HG02610 (cell line): Measurements from ENCODE around the gene U2AF2.

Source experiments
- ATAC-seq: cut with Tn5 transposase; IDR thresholded peaks from one replicate; pipeline ENCODE4 v1.9.1; 2021; ENCODE audit warnings: mild to moderate bottlenecking, moderate library complexity; ENCODE audit not compliant: unreplicated experiment

The U2AF2 gene

GRCh38 chr19:55654323-55654867 lies 440 bp upstream of the U2AF2 start:
- ATAC-seq: peak; percentile 50

- no peak for ATAC-seq
Observed at GRCh38 chr19:55655648-55656040, 809 bp downstream of the U2AF2 start.

DNA sequence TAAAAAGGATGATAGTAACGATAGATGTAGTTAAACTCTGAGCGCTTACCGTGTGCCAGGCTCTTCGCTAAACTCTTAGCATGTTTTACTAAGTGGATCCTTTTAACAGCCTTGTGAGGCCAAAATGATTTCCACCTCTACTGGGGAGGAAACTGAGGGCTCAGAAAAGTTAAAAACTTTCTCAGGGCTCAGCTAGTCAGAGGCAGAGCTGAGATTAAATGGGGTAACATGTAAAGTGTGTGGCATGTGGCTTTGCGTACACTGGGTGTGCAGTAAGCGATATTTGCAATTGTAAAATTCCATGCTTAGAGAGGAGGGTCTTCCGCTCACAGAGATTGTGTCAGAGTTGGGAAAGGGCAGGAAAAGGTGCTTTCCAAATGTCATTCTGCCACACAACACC lies 1.7 kb downstream of the U2AF2 start:
- no peak for ATAC-seq

- ATAC-seq: no peak
Observed at GRCh38 chr19:55656988-55657747, 2.3 kb downstream of the U2AF2 start.

- no peak for ATAC-seq
Observed at GRCh38 chr19:55658846-55659459, 4.1 kb downstream of the U2AF2 start.

DNA sequence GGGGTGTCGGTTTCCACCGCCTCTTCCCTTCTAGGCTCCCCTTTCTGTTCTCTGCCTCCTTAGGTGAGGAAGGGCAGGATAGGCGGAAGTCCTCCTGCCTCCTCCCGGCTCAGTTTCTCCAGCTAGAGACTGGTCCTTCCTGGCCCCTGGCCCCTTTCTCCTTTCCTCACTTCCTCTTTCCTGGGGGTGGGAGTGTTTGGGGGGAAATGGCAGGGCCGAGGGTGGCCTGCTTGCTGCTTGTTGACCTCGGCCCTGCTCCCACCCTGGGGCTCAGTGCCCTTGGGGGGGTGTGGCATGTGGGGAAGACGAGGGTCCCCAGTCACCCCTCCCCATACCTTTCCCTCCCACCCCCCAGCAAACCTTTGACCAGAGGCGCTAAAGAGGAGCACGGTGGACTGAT lies 5.0 kb downstream of the U2AF2 start:
- no peak for ATAC-seq

DNA sequence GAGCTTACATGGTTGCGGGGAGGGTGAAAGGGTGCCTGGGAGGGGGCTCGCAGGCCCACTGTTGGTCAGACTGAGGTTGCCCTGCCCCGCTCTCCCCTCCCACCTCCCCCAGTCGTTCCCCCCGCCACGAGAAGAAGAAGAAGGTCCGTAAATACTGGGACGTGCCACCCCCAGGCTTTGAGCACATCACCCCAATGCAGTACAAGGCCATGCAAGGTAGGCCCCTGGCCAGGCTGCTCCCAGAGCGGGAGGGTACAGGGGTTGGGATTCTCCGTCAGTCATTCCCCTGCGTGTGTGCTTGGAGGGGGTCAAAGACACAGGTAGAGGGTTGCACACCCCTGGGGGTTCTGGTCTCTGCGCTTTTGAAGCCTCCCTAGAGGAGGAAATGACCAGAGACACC lies 5.6 kb downstream of the U2AF2 start:
- no peak for ATAC-seq

DNA sequence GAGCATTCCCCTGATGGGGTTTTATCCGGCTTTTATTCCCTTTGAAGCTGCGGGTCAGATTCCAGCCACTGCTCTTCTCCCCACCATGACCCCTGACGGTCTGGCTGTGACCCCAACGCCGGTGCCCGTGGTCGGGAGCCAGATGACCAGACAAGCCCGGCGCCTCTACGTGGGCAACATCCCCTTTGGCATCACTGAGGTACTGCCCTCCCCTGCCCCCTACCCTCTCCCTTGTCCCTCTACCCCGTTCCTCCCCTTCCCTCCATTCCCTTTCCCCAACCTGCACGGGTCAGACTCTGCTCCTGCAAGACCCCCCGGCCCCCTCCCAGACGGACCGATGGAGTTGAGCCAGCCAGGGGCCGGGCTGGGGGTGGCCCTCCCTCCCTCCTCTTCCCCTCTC lies 6.2 kb downstream of the U2AF2 start:
- ATAC-seq: no peak

DNA sequence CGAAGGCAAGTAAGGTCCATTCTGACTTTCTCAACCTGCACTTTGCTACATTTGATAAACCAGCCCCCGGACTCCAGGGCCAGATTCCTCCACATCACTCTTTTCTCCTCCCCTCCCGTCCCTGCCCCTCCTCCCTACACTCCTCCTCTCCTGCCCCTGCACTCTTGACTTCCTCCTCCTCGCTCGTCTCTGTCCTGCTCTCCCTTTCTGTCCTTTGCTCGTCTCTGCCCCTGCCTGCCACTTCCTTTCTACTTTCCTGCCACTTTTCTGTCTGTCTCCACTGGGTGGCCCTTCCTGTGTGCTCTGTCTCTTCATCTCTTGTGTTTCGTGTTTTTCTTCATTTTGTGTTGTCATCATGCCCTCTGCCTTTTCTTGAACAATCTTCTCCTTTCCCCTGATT lies 7.0 kb downstream of the U2AF2 start:
- ATAC-seq: no peak

DNA sequence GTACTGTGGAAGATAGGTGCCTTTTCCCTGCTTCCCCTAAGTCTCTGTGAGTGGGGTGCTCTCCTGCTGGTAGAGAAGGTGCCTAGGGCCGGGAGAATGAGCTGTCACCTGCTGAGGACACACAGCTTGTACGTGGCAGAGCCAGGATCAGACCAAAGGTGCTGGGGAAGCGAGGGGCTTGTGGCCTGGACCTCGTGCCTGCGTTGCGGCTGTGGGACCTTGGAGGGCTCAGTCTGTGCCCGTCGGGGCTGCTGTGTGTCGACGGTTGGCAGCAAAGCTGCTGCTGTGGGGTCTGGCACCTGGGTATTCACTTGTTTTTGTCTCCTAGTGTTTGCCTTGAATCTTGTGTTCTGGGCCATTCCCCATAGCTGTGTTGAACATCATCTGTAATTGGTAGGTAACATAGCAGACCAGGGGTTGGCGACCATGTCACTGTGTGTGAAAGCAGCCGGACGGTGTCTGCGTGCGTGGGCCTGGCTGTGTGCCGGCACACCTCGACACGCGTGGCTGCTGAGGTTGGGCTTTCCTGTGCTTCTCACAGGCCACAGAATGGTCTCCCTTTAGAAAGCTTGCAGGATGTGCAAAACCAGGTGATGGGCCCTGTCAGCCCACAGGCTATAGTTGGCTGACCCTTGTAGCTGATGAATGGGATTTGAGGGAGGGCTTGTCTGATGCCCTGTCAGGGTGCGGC lies 9.2 kb downstream of the U2AF2 start:
- no peak for ATAC-seq

DNA sequence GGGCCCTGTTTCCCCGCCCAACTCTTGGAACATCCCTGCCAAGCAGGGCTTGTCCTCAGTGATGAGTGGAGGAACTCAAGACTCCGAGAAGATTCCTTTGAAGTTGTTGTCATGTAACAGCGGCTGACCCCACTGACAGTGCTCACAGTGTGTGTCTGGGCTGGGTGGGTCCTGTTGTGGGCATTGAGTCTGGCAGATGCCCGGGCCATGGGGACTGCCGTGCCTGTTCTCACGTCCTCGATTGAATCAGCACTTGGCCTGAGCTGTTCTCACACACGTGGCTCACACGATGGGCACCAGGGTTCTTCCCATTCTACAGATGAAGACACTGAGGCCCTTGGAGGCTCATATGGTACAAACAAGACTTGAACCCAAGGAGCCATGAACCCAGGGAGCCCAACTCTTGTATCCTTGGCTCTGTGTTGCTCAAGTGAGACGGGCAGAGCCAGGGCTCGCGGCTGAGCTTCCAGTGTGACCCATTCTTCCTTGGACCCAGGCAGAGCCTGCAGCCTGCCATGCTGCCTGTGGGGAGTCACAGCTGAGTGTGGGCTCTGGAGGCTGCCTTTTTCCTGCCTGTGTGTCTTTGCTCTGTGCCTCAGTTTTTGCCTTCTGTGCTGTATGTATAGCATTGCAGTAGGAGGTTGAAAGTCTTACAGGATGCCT lies 11.6 kb downstream of the U2AF2 start:
- no peak for ATAC-seq

DNA sequence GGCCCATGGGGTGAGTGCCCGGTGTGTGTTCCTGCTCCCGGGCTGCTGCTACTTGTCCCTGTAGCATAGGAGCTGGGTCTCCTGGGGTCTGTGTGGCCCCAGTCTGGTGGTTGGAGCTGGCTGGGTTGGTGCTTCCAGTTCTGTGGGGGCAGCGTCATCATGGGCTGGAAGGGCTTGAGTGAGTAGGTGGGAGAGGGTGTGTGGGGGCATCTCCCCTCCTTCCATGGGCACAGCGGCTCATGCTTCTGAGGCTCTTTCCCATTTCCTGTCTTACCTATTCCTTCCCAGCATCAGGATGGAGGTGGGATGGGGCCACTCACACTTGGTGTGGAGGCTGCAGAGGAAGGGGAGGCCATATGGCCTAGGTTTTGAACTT lies 12.2 kb downstream of the U2AF2 start:
- no peak for ATAC-seq

GRCh38 chr19:55667511-55667910 lies 12.7 kb downstream of the U2AF2 start:
- ATAC-seq: no peak

DNA sequence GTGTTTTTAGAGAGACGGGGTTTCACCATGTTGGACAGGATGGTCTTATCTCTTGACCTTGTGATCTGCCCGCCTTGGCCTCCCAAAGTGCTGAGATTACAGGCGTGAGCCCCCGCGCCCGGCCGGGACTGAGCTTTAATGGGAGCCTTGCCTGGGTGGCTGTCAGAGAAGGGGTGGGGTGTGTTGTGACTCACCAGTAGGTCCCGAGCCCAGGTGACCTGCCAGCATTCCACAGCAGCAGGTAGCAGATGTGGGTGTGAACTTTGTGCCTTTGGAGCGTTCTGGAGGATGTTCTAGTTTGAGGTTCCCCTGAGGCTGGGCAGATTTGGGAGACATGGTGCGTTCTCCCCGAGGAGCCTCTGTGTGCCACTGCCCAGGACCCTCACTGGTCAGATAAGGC lies 13.1 kb downstream of the U2AF2 start:
- no peak for ATAC-seq

GRCh38 chr19:55668603-55669348 lies 13.9 kb downstream of the U2AF2 start:
- ATAC-seq: no peak

DNA sequence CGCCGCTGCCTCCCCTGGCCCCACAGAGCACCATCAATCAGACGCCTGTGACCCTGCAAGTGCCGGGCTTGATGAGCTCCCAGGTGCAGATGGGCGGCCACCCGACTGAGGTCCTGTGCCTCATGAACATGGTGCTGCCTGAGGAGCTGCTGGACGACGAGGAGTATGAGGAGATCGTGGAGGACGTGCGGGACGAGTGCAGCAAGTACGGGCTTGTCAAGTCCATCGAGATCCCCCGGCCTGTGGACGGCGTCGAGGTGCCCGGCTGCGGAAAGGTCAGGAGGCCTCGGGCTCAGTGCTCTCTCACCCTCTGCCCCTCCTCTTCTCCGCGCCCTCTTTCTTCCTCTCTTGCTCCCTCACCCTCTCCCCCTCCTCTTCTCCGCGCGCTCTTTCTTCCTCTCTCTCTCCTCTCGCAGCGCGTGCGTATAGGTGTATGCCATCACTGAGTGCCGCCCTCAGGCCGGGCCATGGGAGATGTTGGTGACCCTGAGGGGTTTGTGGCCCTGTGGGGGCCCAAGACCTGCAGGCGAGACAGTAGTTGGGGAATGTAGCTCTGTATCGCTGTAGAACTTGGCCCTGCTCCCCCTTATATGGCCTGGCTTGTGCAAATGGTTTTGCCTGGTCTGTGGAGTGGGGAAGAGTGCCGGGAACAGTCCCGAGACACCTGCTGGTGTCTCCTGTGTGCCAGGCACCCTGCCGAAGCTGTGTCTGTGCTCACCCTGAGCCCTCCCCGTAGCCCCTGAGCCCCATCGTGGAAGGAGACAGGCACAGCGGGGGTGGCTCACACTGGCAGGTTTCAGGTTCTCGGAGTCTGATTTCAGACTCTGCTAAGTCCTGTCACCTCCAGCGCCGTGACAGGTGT lies 14.8 kb downstream of the U2AF2 start:
- ATAC-seq: no peak

GRCh38 chr19:55670280-55671053 lies 15.6 kb downstream of the U2AF2 start:
- ATAC-seq: no peak

DNA sequence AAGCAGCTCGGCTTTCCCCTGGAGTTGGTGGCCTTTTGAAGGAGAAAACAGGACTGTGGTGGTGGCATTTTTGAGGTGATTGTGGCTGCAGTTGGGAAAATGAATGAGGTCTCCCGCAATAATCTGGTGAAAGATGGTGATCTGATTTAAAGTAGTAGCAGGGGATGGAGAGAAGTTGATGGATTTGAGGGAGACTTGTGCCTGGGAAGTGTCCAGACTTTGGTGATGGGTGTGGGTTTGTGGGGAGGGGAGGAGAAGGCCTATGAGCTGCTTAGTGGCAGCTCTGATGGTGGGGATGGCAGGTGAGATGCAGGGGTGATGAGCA lies 16.2 kb downstream of the U2AF2 start:
- no peak for ATAC-seq

DNA sequence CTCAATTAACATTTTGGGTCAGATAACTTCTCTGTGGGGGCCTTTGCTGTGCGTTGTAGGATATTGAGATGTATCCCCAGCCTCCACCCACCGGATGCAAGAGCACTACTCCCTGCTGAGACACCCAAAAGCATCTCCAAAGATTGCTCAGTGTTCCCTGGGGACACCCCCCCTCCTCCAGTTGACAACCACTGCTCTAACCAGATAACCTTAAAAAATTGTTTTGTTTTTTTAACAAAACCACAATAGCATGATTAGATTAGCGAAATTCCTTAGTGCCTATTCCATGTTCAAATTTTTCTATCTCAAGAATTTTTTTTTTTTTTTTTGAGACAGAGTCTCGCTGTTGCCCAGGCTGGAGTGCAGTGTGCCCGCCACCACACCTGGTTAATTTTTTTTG lies 17.6 kb downstream of the U2AF2 start:
- ATAC-seq: no peak
